Measurements from ENCODE around the gene SLC22A7. TPM values are rescaled to one million over a fixed set of nuclear protein-coding genes. Genes with fewer than 3 reads are reported as not detected.

Gene SLC22A7
- total RNA-seq, 1 experiment from 2014 or later = not detected

DNA sequence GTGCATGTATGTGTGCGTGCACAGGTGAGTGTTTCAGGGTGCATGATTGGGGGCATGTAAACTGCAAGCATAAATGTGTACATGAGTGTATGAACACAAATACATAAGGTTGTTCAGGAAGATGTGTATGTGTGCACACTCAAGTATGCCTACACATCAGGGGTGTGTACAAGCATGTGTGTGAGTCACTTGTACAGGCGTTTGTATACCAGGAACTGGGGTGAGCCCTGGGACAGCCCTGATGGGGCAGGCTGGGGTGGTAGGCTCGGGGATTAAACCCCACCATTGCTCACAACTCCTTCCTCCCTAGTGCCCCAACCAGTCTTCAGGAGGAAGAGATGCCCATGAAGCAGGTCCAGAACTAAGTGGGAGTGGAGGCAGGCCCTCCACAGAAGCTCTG, 6.3 kb downstream of the SLC22A7 start:
- no peaks in the 10 kb centered on the region for H3K9me3 Mint-ChIP-seq
- no peak overlapping the region for H2BK120ac ChIP-seq (ENCODE audit: low read depth, low read length, poor library complexity, severe bottlenecking)
- no peak overlapping the region for H2BK20ac ChIP-seq (ENCODE audit: low read depth, low read length, poor library complexity, severe bottlenecking)
- TF ChIP-seq, protein P1, sequence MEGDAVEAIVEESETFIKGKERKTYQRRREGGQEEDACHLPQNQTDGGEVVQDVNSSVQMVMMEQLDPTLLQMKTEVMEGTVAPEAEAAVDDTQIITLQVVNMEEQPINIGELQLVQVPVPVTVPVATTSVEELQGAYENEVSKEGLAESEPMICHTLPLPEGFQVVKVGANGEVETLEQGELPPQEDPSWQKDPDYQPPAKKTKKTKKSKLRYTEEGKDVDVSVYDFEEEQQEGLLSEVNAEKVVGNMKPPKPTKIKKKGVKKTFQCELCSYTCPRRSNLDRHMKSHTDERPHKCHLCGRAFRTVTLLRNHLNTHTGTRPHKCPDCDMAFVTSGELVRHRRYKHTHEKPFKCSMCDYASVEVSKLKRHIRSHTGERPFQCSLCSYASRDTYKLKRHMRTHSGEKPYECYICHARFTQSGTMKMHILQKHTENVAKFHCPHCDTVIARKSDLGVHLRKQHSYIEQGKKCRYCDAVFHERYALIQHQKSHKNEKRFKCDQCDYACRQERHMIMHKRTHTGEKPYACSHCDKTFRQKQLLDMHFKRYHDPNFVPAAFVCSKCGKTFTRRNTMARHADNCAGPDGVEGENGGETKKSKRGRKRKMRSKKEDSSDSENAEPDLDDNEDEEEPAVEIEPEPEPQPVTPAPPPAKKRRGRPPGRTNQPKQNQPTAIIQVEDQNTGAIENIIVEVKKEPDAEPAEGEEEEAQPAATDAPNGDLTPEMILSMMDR (conservative IDR thresholded peaks at IDR 0.05) = no peak
- H4K8ac ChIP-seq (replicated peaks; ENCODE audit: insufficient read length, low read depth, low read length) = no peak overlapping the region
- no peaks in the 10 kb centered on the region for H3K27me3 ChIP-seq (ENCODE audit: insufficient read depth, low read length)
- H3K4me2 ChIP-seq (ENCODE audit: insufficient read depth, insufficient read length, low read length) = no peak overlapping the region
- H3K4ac ChIP-seq (ENCODE audit: low read depth, low read length) = no peak overlapping the region
- no peak overlapping the region for H3K23ac ChIP-seq (ENCODE audit: insufficient read length, low read depth, low read length)
- peaks cover 10% of the 10 kb centered on the region for H3K23me2 ChIP-seq (ENCODE audit: insufficient read length, low read depth, low read length, poor library complexity, severe bottlenecking)
- no peak for DNase-seq
- no peaks in the 10 kb centered on the region for H3K79me1 ChIP-seq (ENCODE audit: insufficient read depth, low read depth, low read length, poor library complexity, severe bottlenecking)
- H3K79me2 ChIP-seq (ENCODE audit: insufficient read depth, low read length) = no peaks in the 10 kb centered on the region; the same call in 1 of the 2 replicates
- no peaks in the 10 kb centered on the region; the same call in 1 of the 2 replicates for H3K4me1 ChIP-seq (ENCODE audit: insufficient read depth, low read length)
- peaks cover 0 to 18% (median 4%) of the 10 kb centered on the region in 3 experiments; a peak in 5 of 7 replicates for H3K36me3 Mint-ChIP-seq (ENCODE audit: insufficient read depth in 1 of 3, low read depth in 3 of 3)
- no CpG with 5 or more reads among the region's 3 CpGs for WGBS (ENCODE audit: extremely low coverage, insufficient read length, low lambda C conversion rate)
- no peak overlapping the region for H3K4me3 Mint-ChIP-seq
- H3K27ac ChIP-seq (ENCODE audit: insufficient read length, low read depth, low read length) = no peak overlapping the region
- H2BK12ac ChIP-seq (ENCODE audit: insufficient read length, low read depth, low read length) = no peak overlapping the region
- H3K9ac ChIP-seq (ENCODE audit: extremely low read depth, insufficient read length, low read length) = no peak overlapping the region
- H3K27ac Mint-ChIP-seq = no peak overlapping the region
- H3K27me3 Mint-ChIP-seq (ENCODE audit: low read depth) = peaks cover 8% of the 10 kb centered on the region
- H2BK5ac ChIP-seq (ENCODE audit: insufficient read length, low read length) = no peak overlapping the region
- no peak overlapping the region for H3K18ac ChIP-seq (ENCODE audit: insufficient read length, low read depth, low read length)
- H4K91ac ChIP-seq (ENCODE audit: insufficient read length, low read depth, low read length) = no peak overlapping the region
- no peaks in the 10 kb centered on the region for H3K9me3 ChIP-seq (ENCODE audit: control insufficient read depth, low read depth, low read length)
- H3K4me1 Mint-ChIP-seq = peaks cover 20 to 30% of the 10 kb centered on the region in 2 experiments
- no peak overlapping the region for H3T11ph ChIP-seq (ENCODE audit: low read length)
- no peak overlapping the region for H2BK15ac ChIP-seq (ENCODE audit: low read depth, low read length)
- no peak overlapping the region for H3K14ac ChIP-seq (ENCODE audit: insufficient read depth, low read length)
- no peak overlapping the region for H4K5ac ChIP-seq (ENCODE audit: insufficient read length, low read depth, low read length)
- H2AK5ac ChIP-seq (ENCODE audit: insufficient read length, low read length) = no peak overlapping the region
- no peaks in the 10 kb centered on the region for H4K20me1 ChIP-seq (ENCODE audit: control insufficient read depth, insufficient read depth, insufficient read length)
- H3K56ac ChIP-seq (ENCODE audit: insufficient read length, low read depth, low read length) = no peak overlapping the region
- no peak overlapping the region for H2AFZ ChIP-seq (ENCODE audit: low read length)

All from H9 (cell line).